ENCODE results near the gene SPOCD1.

The SPOCD1 gene

GRCh38 chr1:31799895-31800673 is 15.7 kb downstream of the SPOCD1 start:
- DNase-seq (ENCODE audit: low read depth in 2 of 2) = no peak

- no peak for DNase-seq (ENCODE audit: low read depth in 2 of 2)
Observed at GRCh38 chr1:31799196-31799894, 16.5 kb downstream of the SPOCD1 start.

- no peak for DNase-seq (ENCODE audit: low read depth in 2 of 2)
Observed at GRCh38 chr1:31798433-31799195, 17.2 kb downstream of the SPOCD1 start.

GRCh38 chr1:31798086-31798432 is 17.8 kb downstream of the SPOCD1 start:
- DNase-seq (ENCODE audit: low read depth in 2 of 2) = no peak

- no peak for DNase-seq (ENCODE audit: low read depth in 2 of 2)
Observed at GRCh38 chr1:31797216-31797615, 18.6 kb downstream of the SPOCD1 start.

GRCh38 chr1:31796707-31797106 is 19.1 kb downstream of the SPOCD1 start:
- DNase-seq (ENCODE audit: low read depth in 2 of 2) = no peak

- DNase-seq (ENCODE audit: low read depth in 2 of 2) = no peak
Observed at GRCh38 chr1:31795801-31796621, 19.8 kb downstream of the SPOCD1 start.

- no peak for DNase-seq (ENCODE audit: low read depth in 2 of 2)
Observed at GRCh38 chr1:31795096-31795675, 20.6 kb downstream of the SPOCD1 start.

- no peak for DNase-seq (ENCODE audit: low read depth in 2 of 2)
Observed at GRCh38 chr1:31793586-31794285, 22.1 kb downstream of the SPOCD1 start.

GRCh38 chr1:31793086-31793485 is 22.7 kb downstream of the SPOCD1 start:
- DNase-seq (ENCODE audit: low read depth in 2 of 2) = no peak

- no peak for DNase-seq (ENCODE audit: low read depth in 2 of 2)
Observed at GRCh38 chr1:31792541-31792940, 23.3 kb downstream of the SPOCD1 start.

GRCh38 chr1:31792116-31792515 is 23.7 kb downstream of the SPOCD1 start:
- no peak for DNase-seq (ENCODE audit: low read depth in 2 of 2)

- no peak for DNase-seq (ENCODE audit: low read depth in 2 of 2)
Observed at GRCh38 chr1:31791131-31791858, 24.5 kb downstream of the SPOCD1 start.

- no peak for DNase-seq (ENCODE audit: low read depth in 2 of 2)
Observed at GRCh38 chr1:31790641-31791091, 25.2 kb downstream of the SPOCD1 start.

GRCh38 chr1:31790140-31790539 is 25.7 kb downstream of the SPOCD1 start:
- no peak for DNase-seq (ENCODE audit: low read depth in 2 of 2)

- DNase-seq (ENCODE audit: low read depth in 2 of 2) = peak; percentile 86 to 95
Observed at GRCh38 chr1:31789259-31790065, 26.4 kb downstream of the SPOCD1 start.

GRCh38 chr1:31788825-31789256 is 27.0 kb downstream of the SPOCD1 start:
- no peak for DNase-seq (ENCODE audit: low read depth in 2 of 2)

GRCh38 chr1:31788138-31788824 is 27.5 kb downstream of the SPOCD1 start:
- peak; percentile 71 to 72 for DNase-seq (ENCODE audit: low read depth in 2 of 2)

- DNase-seq (ENCODE audit: low read depth in 2 of 2) = no peak
Observed at GRCh38 chr1:31787786-31788137, 28.1 kb downstream of the SPOCD1 start.

All from activated CD8-positive, alpha-beta memory T cell treated with anti-CD3 and anti-CD28 coated beads for 4 hours (primary cell).